Measurements from ENCODE around the gene CASK. TPM values are rescaled to one million over a fixed set of nuclear protein-coding genes. Genes with fewer than 3 reads are reported as not detected.
"Not testable (repeated sequence)": the region's sequence is repeated elsewhere in the genome, so short reads cannot be mapped to it uniquely, and the experiment has no call there.

CASK gene
- total RNA-seq, 2 donors from 2014 or later, result 22.3 to 27.4 TPM

- ATAC-seq (no peak), DNase-seq (no peak)
- Histone ChIP-seq H3K27ac (no peak overlapping the region), H3K27me3 (no peaks in the 10 kb centered on the region), H3K36me3 (replicated peaks in 1 of 2; ENCODE audit: insufficient read depth in 1 of 2, low read depth in 2 of 2) (no peaks in the 10 kb centered on the region), H3K4me3 (no peak overlapping the region), H3K4me1 (no peaks in the 10 kb centered on the region), H3K9me3 (no peaks in the 10 kb centered on the region)
- WGBS, 2 donors, result 97 to 98% methylated on average over 3 of the region's 3 CpGs
- intact Hi-C loops (cut with DNase I), result no loop called here
- no peak for TF ChIP-seq POLR2A (IDR thresholded peaks at IDR 0.05)
- TF ChIP-seq CTCF (IDR thresholded peaks at IDR 0.05), result no peak
These were observed 306.4 kb downstream of the CASK start for GRCh38 chrX:41616935-41617334.

- no peak overlapping the region for H3K4me3 ChIP-seq
- H3K9me3 ChIP-seq, result no peaks in the 10 kb centered on the region
- no peaks in the 10 kb centered on the region for H3K4me1 ChIP-seq
- H3K27me3 ChIP-seq, result no peaks in the 10 kb centered on the region
- intact Hi-C loops (cut with DNase I), result no loop called here
- no peak for TF ChIP-seq POLR2A (IDR thresholded peaks at IDR 0.05)
- no peak for TF ChIP-seq CTCF (IDR thresholded peaks at IDR 0.05)
- DNase-seq (no peak), ATAC-seq (no peak)
- H3K36me3 ChIP-seq (replicated peaks in 1 of 2; ENCODE audit: insufficient read depth in 1 of 2, low read depth in 2 of 2), result no peaks in the 10 kb centered on the region
- H3K27ac ChIP-seq, result no peak overlapping the region
These were observed 307.1 kb downstream of the CASK start for GRCh38 chrX:41616255-41616654.

GRCh38 chrX:41608244-41608643 is 315.1 kb downstream of the CASK start:
- no peaks in the 10 kb centered on the region for H3K36me3 ChIP-seq (replicated peaks in 1 of 2; ENCODE audit: insufficient read depth in 1 of 2, low read depth in 2 of 2)
- H3K4me1 ChIP-seq, result no peaks in the 10 kb centered on the region
- H3K4me3 ChIP-seq, result no peak overlapping the region
- ATAC-seq (no peak), DNase-seq (no peak)
- H3K27ac ChIP-seq, result no peak overlapping the region
- no peaks in the 10 kb centered on the region for H3K9me3 ChIP-seq
- no peaks in the 10 kb centered on the region for H3K27me3 ChIP-seq
- TF ChIP-seq CTCF (IDR thresholded peaks at IDR 0.05) (no peak), POLR2A (IDR thresholded peaks at IDR 0.05) (no peak)
- WGBS, 2 donors, result 94 to 100% methylated on average over 1 of the region's 1 CpG
- intact Hi-C loops (cut with DNase I), result no loop called here

GRCh38 chrX:41607264-41607832 is 316.0 kb downstream of the CASK start:
- ATAC-seq (no peak), DNase-seq (no peak)
- Histone ChIP-seq H3K27me3 (no peaks in the 10 kb centered on the region), H3K4me1 (no peaks in the 10 kb centered on the region), H3K27ac (no peak overlapping the region), H3K9me3 (no peaks in the 10 kb centered on the region), H3K4me3 (no peak overlapping the region), H3K36me3 (replicated peaks in 1 of 2; ENCODE audit: insufficient read depth in 1 of 2, low read depth in 2 of 2) (no peaks in the 10 kb centered on the region)
- TF ChIP-seq POLR2A (IDR thresholded peaks at IDR 0.05), result no peak
- no peak for TF ChIP-seq CTCF (IDR thresholded peaks at IDR 0.05)
- 24 to 50% methylated on average over 2 of the region's 2 CpGs for WGBS, 2 donors
- intact Hi-C loops (cut with DNase I), result no loop called here

GRCh38 chrX:41606057-41606456 is 317.3 kb downstream of the CASK start:
- H3K36me3 ChIP-seq (replicated peaks in 1 of 2; ENCODE audit: insufficient read depth in 1 of 2, low read depth in 2 of 2); H3K4me3 ChIP-seq; H3K4me1 ChIP-seq; H3K27me3 ChIP-seq; DNase-seq; ATAC-seq; H3K9me3 ChIP-seq; H3K27ac ChIP-seq; intact Hi-C loops (cut with DNase I): not testable (repeated sequence)
- WGBS, 2 donors, result 94 to 98% methylated on average over 4 of the region's 4 CpGs
